HG02943 (cell line): ENCODE results near the gene RAB3D.
A peak's percentile ranks its signal among the peaks of the same experiment; 100 is the strongest.
"Not testable (repeated sequence)": the region's sequence is repeated elsewhere in the genome, so short reads cannot be mapped to it uniquely, and the experiment has no call there.

Source experiments
- ATAC-seq: cut with Tn5 transposase; IDR thresholded peaks from one replicate; pipeline ENCODE4 v1.9.1; 2021; ENCODE audit warnings: mild to moderate bottlenecking, low read depth, moderate library complexity; ENCODE audit not compliant: unreplicated experiment

The RAB3D gene

GRCh38 chr19:11339254-11340098 lies at the start of gene RAB3D:
Gene RAB3D (minus strand): TSS chr19:11339657. CDS start chr19:11337399, 2,258 bp downstream.
- no peak for ATAC-seq

GRCh38 chr19:11387162-11388034 lies 47.9 kb upstream of the RAB3D start:
- no peak for ATAC-seq

GRCh38 chr19:11384778-11385129 lies 45.3 kb upstream of the RAB3D start:
- ATAC-seq, result no peak

GRCh38 chr19:11383706-11384048 lies 44.2 kb upstream of the RAB3D start:
- no peak for ATAC-seq

- ATAC-seq, result no peak
These were observed 43.6 kb upstream of the RAB3D start for GRCh38 chr19:11382898-11383705.

GRCh38 chr19:11380653-11381537 lies 41.4 kb upstream of the RAB3D start:
- ATAC-seq, result peak; percentile 82

- no peak for ATAC-seq
These were observed 40.4 kb upstream of the RAB3D start for GRCh38 chr19:11379857-11380350.

- not testable (repeated sequence) for ATAC-seq
These were observed 39.9 kb upstream of the RAB3D start for GRCh38 chr19:11379269-11379845.

GRCh38 chr19:11378319-11379189 lies 39.1 kb upstream of the RAB3D start:
- no peak for ATAC-seq

- ATAC-seq, result no peak
These were observed 38.3 kb upstream of the RAB3D start for GRCh38 chr19:11377756-11378155.

- no peak for ATAC-seq
These were observed 37.8 kb upstream of the RAB3D start for GRCh38 chr19:11377237-11377636.

- ATAC-seq, result peak; percentile 31
These were observed 35.9 kb upstream of the RAB3D start for GRCh38 chr19:11375143-11375948.

- peak; percentile 86 for ATAC-seq
These were observed 35.1 kb upstream of the RAB3D start, which contains the start of gene SWSAP1 for GRCh38 chr19:11374433-11375142. Gene SWSAP1 (plus strand): TSS chr19:11374666. CDS start chr19:11374681, 15 bp downstream.

- no peak for ATAC-seq
These were observed 34.5 kb upstream of the RAB3D start for GRCh38 chr19:11373885-11374432.

GRCh38 chr19:11373166-11373884 lies 33.9 kb upstream of the RAB3D start:
- no peak for ATAC-seq

- ATAC-seq, result no peak
These were observed 31.3 kb upstream of the RAB3D start for GRCh38 chr19:11370744-11371143.
